HCT116 (cell line): Measurements from ENCODE around the gene GFY. TPM values are rescaled to one million over a fixed set of nuclear protein-coding genes. Genes with fewer than 3 reads are reported as not detected.

Experiments used
- ATAC-seq: fragments of 200-7000 bp; cut with Tn5 transposase; 2 replicates; pipeline ENCODE4 v1.9.1; 2020; ENCODE audit warnings: mild to moderate bottlenecking, moderate library complexity
- BruUV-seq: library from RNA; stranded (reverse); fragments of 400-500 nt; replicated peaks from 2 replicates; lab custom pipeline; 2021; lab: Mats Ljungman, UMichigan
- CTCF ChIA-PET: fragments of 300-600 bp; sonication (Branson Sonifier 250); formaldehyde crosslinking; loops from one replicate; lab custom pipeline; 2021; ENCODE audit warnings: antibody characterized with exemption; lab: Charles Lee
- POLR2A ChIA-PET: fragments of 300-600, 350-600 bp; sonication (Branson Sonifier 250); formaldehyde crosslinking; loops from one replicate; lab custom pipeline; 2021; ENCODE audit warnings: antibody characterized with exemption; lab: Charles Lee
- RAD21 ChIA-PET, 2 experiments: fragments of 300-600 bp; sonication (Branson Sonifier 250); formaldehyde crosslinking; loops; one replicate each; lab custom pipeline; 2023; ENCODE audit warnings: low total read pairs in 2 of 2; ENCODE audit not compliant: uncharacterized antibody in 2 of 2, unreplicated experiment in 2 of 2, low non-redundant PET in 1 of 2; lab: Charles Lee
- DNase-seq: peaks from one replicate; pipeline ENCODE4 v3.0.0-alpha.2; 2010; ENCODE audit warnings: low read depth, low spot score
- H2AFZ ChIP-seq: fragments of 200-600 bp; shearing (Covaris generic), sonication (generic); 2 replicates; pipeline ENCODE4 v1.6.1; 2017; ENCODE audit warnings: low read depth, mixed run types, mixed read lengths, antibody characterized with exemption, low read length; ENCODE audit not compliant: poor library complexity, severe bottlenecking
- H3K27ac ChIP-seq: 2 replicates; pipeline ENCODE4 v1.5.1; 2012; ENCODE audit warnings: low read depth, low read length
- H3K27me3 ChIP-seq: fragments of 200-600 bp; sonication (generic); 2 replicates; pipeline ENCODE4 v1.6.1; 2016; ENCODE audit warnings: mixed run types, low read length, mixed read lengths; ENCODE audit not compliant: insufficient read depth
- H3K36me3 ChIP-seq, 2 experiments: fragments of 200-500 bp in 1 of 2; fragments of 200-600 bp in 1 of 2; sonication (Bioruptor generic) in 1 of 2; sonication (generic) in 1 of 2; 2 replicates each; pipeline versions ENCODE4 v1.5.1 to v1.6.1; 2014 to 2016; ENCODE audit warnings: low read length in 2 of 2, inconsistent platforms in 1 of 2, mixed read lengths in 1 of 2, mixed run types in 1 of 2; ENCODE audit not compliant: insufficient read depth in 2 of 2, control insufficient read depth in 1 of 2
- H3K4me1 ChIP-seq, 2 experiments: fragments of 200-600 bp in 1 of 2; sonication (generic) in 1 of 2; 2 replicates each; pipeline versions ENCODE4 v1.5.1 to v1.6.1; 2012 to 2017; ENCODE audit warnings: low read length in 2 of 2, inconsistent platforms in 1 of 2, mild to moderate bottlenecking in 1 of 2, mixed read lengths in 1 of 2, mixed run types in 1 of 2, moderate library complexity in 1 of 2; ENCODE audit not compliant: insufficient read depth in 2 of 2, control insufficient read depth in 1 of 2
- H3K4me2 ChIP-seq: fragments of 200-600 bp; sonication (generic); 2 replicates; pipeline ENCODE4 v1.6.1; 2017; ENCODE audit warnings: mixed run types, low read length, mixed read lengths
- H3K4me3 ChIP-seq, 2 experiments: fragments of 200-600 bp in 1 of 2; sonication (generic) in 1 of 2; replicated peaks in 1 of 2; 2 replicates each; pipeline ENCODE4 v1.5.1; 2011 to 2016; ENCODE audit warnings: low read length in 2 of 2, control low read depth in 1 of 2, low read depth in 1 of 2, mild to moderate bottlenecking in 1 of 2, mixed read lengths in 1 of 2, mixed run types in 1 of 2
- H3K79me2 ChIP-seq: fragments of 200-600 bp; sonication (generic); 2 replicates; pipeline ENCODE4 v1.6.1; 2017; ENCODE audit warnings: mild to moderate bottlenecking, mixed run types, low read length, moderate library complexity, mixed read lengths; ENCODE audit not compliant: insufficient read depth
- H3K9ac ChIP-seq: fragments of 200-600 bp; sonication (generic); 2 replicates; pipeline ENCODE4 v1.6.1; 2016; ENCODE audit warnings: low read length, mixed read lengths
- H3K9me2 ChIP-seq: fragments of 200-600 bp; sonication (generic), shearing (Covaris generic); 2 replicates; pipeline ENCODE4 v1.6.1; 2017; ENCODE audit warnings: mixed run types, mild to moderate bottlenecking, moderate library complexity; ENCODE audit not compliant: insufficient read depth
- H3K9me3 ChIP-seq, 2 experiments: fragments of 200-500 bp in 1 of 2; fragments of 200-600 bp in 1 of 2; sonication (Bioruptor generic) in 1 of 2; sonication (generic) in 1 of 2; 2 replicates each; pipeline ENCODE4 v1.6.1; 2014 to 2017; ENCODE audit warnings: low read length in 2 of 2, mixed read lengths in 2 of 2, inconsistent platforms in 1 of 2, low read depth in 1 of 2, mild to moderate bottlenecking in 1 of 2, mixed run types in 1 of 2, moderate library complexity in 1 of 2; ENCODE audit not compliant: control insufficient read depth in 1 of 2, insufficient read depth in 1 of 2
- H4K20me1 ChIP-seq: fragments of 200-600 bp; sonication (generic), shearing (Covaris generic); 2 replicates; pipeline ENCODE4 v1.6.1; 2017; ENCODE audit warnings: mixed run types, mild to moderate bottlenecking, moderate library complexity; ENCODE audit not compliant: insufficient read depth
- EGR1 ChIP-seq: IDR thresholded peaks from 2 replicates; pipeline ENCODE4 v1.6.1; 2012; ENCODE audit warnings: low read depth
- FOSL1 ChIP-seq: IDR thresholded peaks from 2 replicates; pipeline ENCODE4 v1.6.1; 2012; ENCODE audit warnings: low read depth
- intact Hi-C: fragments of 100-400 bp; cut with micrococcal nuclease; formaldehyde crosslinking; loops from 2 replicates; pipeline ENCODE4 v1.10.0; 2022
- total RNA-seq: library from RNA; stranded (reverse); gene quantifications from one replicate; pipeline ENCODE4 v1.2.1, GENCODE V29; 2021; ENCODE audit not compliant: unreplicated experiment
- TF ChIP-seq, protein P1 (sequence below), 3 experiments: fragments of 200-600 bp in 1 of 3; sonication (generic) in 1 of 3; IDR thresholded peaks in 2 of 3; conservative IDR thresholded peaks in 1 of 3; 2 replicates each; pipeline ENCODE4 v1.5.1; 2012 to 2017; ENCODE audit warnings: low read depth in 2 of 3, low read length in 2 of 3, antibody characterized with exemption in 1 of 3, borderline replicate concordance in 1 of 3, control low read depth in 1 of 3, mild to moderate bottlenecking in 1 of 3, mixed read lengths in 1 of 3, mixed run types in 1 of 3, moderate library complexity in 1 of 3; ENCODE audit not compliant: insufficient read depth in 1 of 3
- TF ChIP-seq, protein P2 (sequence below): IDR thresholded peaks from 2 replicates; pipeline ENCODE4 v1.6.1; 2012

The GFY gene
- total RNA-seq, 1 experiment from 2014 or later = 2.6 TPM

- ATAC-seq (no peak), DNase-seq (no peak)
- ChIA-PET RAD21 (no interaction called here), POLR2A (interaction anchor here (1.1 kb wide), 1 partner anchor 31 kb away, joined by 6 read pairs; no protein-coding TSS in a partner anchor), CTCF (no interaction called here)
- H3K36me3 ChIP-seq = no peaks in the 10 kb centered on the region
- H3K9ac ChIP-seq = no peak overlapping the region
- H2AFZ ChIP-seq = no peak overlapping the region
- no peaks in the 10 kb centered on the region for H3K9me2 ChIP-seq
- peaks cover 2 to 15% of the 10 kb centered on the region in 2 experiments; a peak in 1 of 4 replicates for H3K4me1 ChIP-seq
- TF ChIP-seq, protein P1, sequence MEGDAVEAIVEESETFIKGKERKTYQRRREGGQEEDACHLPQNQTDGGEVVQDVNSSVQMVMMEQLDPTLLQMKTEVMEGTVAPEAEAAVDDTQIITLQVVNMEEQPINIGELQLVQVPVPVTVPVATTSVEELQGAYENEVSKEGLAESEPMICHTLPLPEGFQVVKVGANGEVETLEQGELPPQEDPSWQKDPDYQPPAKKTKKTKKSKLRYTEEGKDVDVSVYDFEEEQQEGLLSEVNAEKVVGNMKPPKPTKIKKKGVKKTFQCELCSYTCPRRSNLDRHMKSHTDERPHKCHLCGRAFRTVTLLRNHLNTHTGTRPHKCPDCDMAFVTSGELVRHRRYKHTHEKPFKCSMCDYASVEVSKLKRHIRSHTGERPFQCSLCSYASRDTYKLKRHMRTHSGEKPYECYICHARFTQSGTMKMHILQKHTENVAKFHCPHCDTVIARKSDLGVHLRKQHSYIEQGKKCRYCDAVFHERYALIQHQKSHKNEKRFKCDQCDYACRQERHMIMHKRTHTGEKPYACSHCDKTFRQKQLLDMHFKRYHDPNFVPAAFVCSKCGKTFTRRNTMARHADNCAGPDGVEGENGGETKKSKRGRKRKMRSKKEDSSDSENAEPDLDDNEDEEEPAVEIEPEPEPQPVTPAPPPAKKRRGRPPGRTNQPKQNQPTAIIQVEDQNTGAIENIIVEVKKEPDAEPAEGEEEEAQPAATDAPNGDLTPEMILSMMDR (IDR thresholded peaks at IDR 0.05 in 2 of 3, conservative IDR thresholded peaks at IDR 0.05 in 1 of 3; ENCODE audit: borderline replicate concordance in 1 of 3, insufficient read depth in 1 of 3, low read depth in 2 of 3, low read length in 2 of 3) = no peak
- H4K20me1 ChIP-seq = no peaks in the 10 kb centered on the region
- H3K79me2 ChIP-seq = no peaks in the 10 kb centered on the region
- no peak overlapping the region for H3K27ac ChIP-seq
- no peak overlapping the region for H3K4me2 ChIP-seq
- no peaks in the 10 kb centered on the region for H3K9me3 ChIP-seq
- no peak overlapping the region for H3K4me3 ChIP-seq
- intact Hi-C loops = no loop called here
- no TSS peak for BruUV-seq
- no peaks in the 10 kb centered on the region for H3K27me3 ChIP-seq
Measured at GRCh38 chr19:49411681-49412326, 13.4 kb upstream of the GFY start.

DNA sequence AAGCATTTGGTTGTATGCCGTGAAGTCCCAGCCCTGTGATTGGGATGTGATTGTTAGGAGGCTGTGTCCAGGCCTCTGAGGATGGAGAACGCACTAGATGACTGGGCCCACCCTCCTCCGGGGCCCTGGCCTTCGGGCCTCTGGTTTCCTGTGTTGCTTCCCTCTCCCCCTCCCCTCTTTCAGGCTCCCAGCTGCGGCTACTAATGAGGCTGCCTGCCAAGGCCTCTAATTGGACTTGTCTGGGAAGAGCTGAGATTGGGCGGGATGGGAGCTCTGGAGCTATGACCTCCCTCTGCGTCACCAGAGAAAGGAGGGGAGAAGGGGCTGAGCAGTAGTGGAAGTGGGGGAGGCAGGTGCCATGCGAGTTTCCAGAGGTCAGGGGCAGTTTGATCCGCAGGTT, 11.8 kb upstream of the GFY start:
- H3K4me3 ChIP-seq = no peak overlapping the region
- TF ChIP-seq EGR1 (no peak), FOSL1 (no peak)
- TF ChIP-seq, protein P2, sequence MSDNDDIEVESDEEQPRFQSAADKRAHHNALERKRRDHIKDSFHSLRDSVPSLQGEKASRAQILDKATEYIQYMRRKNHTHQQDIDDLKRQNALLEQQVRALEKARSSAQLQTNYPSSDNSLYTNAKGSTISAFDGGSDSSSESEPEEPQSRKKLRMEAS = no peak
- TF ChIP-seq, protein P1 (IDR thresholded peaks at IDR 0.05 in 2 of 3, conservative IDR thresholded peaks at IDR 0.05 in 1 of 3; ENCODE audit: borderline replicate concordance in 1 of 3, insufficient read depth in 1 of 3, low read depth in 2 of 3, low read length in 2 of 3) = no peak
- H4K20me1 ChIP-seq = no peaks in the 10 kb centered on the region
- H3K36me3 ChIP-seq = no peaks in the 10 kb centered on the region
- H3K27me3 ChIP-seq = no peaks in the 10 kb centered on the region
- ChIA-PET CTCF (no interaction called here), RAD21 (no interaction called here), POLR2A (no interaction called here)
- H2AFZ ChIP-seq = no peak overlapping the region
- H3K79me2 ChIP-seq = no peaks in the 10 kb centered on the region
- no peak overlapping the region for H3K9ac ChIP-seq
- intact Hi-C loops = no loop called here
- no TSS peak for BruUV-seq
- H3K4me1 ChIP-seq = peaks cover 2 to 15% of the 10 kb centered on the region in 2 experiments; a peak in 1 of 4 replicates
- H3K27ac ChIP-seq = no peak overlapping the region
- no peak for DNase-seq
- H3K9me3 ChIP-seq = no peaks in the 10 kb centered on the region
- ATAC-seq = no peak
- H3K9me2 ChIP-seq = no peaks in the 10 kb centered on the region
- H3K4me2 ChIP-seq = no peak overlapping the region
